IPS-NIHi7 (cell line): ENCODE measurements around the gene PHACTR3.

Experiments
- DNase-seq: peaks from one replicate; pipeline ENCODE4 v3.0.0; 2012; ENCODE audit warnings: mixed read lengths; ENCODE audit errors: extremely low spot score

The PHACTR3 gene

GRCh38 chr20:59750209-59750840 lies 146.0 kb downstream of the PHACTR3 start:
- DNase-seq, result no peak

GRCh38 chr20:59751075-59751711 lies 146.9 kb downstream of the PHACTR3 start:
- DNase-seq, result peak; percentile 89

- DNase-seq, result no peak
Measured at GRCh38 chr20:59752101-59752586, 147.8 kb downstream of the PHACTR3 start.

GRCh38 chr20:59752704-59753460 lies 148.5 kb downstream of the PHACTR3 start:
- DNase-seq, result no peak

DNA sequence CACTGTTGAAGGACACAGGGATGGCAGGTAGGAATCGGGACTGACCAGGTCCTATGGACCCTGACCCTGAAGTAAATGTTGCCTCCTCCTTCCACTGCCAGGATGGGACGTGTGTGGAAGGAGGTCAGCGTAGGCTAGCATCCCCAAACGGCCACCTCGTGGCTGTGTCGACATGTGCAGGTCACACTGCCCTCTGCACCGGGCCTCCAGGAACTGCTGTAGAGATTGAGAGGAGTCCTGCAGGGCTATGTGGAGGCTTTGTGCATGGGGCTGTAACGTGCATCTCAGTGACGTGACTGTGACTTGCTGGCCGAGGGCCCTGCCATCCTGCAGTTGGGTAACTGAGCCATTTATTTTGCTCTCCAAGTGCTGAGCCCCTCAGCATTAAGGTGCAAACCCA lies 149.5 kb downstream of the PHACTR3 start:
- DNase-seq, result no peak

GRCh38 chr20:59754551-59754950 lies 150.2 kb downstream of the PHACTR3 start:
- no peak for DNase-seq

- DNase-seq, result no peak
Measured at GRCh38 chr20:59756241-59756640, 151.9 kb downstream of the PHACTR3 start.

- DNase-seq, result no peak
Measured at GRCh38 chr20:59764037-59764436, 159.7 kb downstream of the PHACTR3 start.

DNA sequence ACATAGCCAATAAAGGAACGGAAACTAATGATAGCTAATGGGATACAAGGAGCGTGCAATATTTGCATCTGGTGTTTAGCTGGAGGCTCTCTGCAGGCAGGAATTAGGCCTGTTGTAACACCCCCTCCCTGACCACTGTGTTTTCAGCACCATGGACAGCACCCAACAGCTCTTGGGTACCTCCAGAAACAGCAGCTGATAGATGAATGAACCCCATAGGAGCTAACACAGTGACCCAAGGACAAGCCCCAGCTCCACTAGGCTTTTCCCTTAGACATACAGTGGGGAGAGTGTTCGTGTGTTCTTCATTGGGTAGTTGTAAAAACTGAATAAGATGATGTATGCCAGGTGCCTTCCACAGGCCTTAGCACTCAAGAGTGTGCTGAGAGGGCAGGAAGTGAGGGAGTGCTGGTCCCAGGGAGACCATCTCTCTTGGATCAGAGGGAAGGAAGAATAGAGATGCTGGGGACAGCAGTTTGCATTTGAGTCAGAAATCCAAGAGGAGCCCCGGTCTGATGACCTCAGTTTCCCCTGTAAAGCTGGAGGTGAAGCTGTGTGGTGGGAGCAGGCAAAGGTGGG lies 161.3 kb downstream of the PHACTR3 start:
- DNase-seq, result peak; percentile 68

DNA sequence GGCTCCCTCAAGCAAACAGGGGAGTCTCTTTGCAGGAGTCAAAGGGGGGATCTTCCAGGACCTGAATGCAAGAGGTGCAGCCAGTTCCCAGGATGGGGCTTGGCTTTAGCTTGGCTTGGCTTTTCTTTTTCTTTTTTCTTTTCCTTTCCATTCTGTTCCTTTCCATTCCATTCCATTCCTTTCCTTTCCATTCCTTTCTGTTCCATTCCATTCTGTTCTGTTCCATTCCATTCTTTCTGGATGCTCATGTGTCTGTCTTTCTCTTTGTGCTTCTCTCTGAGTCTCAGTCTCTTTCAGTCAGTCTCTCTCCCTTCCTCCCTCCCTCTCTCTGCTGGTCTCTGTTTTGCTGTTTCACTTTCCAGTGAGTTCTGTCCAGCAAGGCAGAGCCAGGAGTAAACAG lies 163.3 kb downstream of the PHACTR3 start:
- no peak for DNase-seq

GRCh38 chr20:59770270-59770669 lies 165.9 kb downstream of the PHACTR3 start:
- DNase-seq, result peak; percentile 71

DNA sequence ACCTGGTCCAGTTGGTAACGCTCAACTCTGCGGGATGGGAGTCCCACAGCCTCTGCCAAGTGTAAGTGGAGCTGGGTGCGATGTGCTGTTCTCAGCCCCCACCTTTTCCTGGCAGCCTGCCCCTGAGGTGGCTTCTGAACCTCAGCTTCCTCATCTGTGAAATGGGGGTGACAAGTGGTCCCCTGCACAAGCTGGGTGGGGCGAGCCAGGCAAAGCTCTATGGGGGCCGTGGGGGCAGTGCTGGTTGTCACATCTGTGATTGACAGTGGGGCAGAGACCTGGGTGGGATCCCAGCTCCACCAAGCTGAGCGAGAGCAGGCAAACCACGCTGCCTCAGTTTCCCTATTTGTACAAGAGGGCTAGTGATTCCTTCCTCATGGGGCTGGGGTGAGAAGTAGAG lies 166.5 kb downstream of the PHACTR3 start:
- no peak for DNase-seq

- DNase-seq, result no peak
Measured at GRCh38 chr20:59771506-59772372, 167.4 kb downstream of the PHACTR3 start.

GRCh38 chr20:59772373-59772705 lies 168.0 kb downstream of the PHACTR3 start:
- DNase-seq, result no peak

DNA sequence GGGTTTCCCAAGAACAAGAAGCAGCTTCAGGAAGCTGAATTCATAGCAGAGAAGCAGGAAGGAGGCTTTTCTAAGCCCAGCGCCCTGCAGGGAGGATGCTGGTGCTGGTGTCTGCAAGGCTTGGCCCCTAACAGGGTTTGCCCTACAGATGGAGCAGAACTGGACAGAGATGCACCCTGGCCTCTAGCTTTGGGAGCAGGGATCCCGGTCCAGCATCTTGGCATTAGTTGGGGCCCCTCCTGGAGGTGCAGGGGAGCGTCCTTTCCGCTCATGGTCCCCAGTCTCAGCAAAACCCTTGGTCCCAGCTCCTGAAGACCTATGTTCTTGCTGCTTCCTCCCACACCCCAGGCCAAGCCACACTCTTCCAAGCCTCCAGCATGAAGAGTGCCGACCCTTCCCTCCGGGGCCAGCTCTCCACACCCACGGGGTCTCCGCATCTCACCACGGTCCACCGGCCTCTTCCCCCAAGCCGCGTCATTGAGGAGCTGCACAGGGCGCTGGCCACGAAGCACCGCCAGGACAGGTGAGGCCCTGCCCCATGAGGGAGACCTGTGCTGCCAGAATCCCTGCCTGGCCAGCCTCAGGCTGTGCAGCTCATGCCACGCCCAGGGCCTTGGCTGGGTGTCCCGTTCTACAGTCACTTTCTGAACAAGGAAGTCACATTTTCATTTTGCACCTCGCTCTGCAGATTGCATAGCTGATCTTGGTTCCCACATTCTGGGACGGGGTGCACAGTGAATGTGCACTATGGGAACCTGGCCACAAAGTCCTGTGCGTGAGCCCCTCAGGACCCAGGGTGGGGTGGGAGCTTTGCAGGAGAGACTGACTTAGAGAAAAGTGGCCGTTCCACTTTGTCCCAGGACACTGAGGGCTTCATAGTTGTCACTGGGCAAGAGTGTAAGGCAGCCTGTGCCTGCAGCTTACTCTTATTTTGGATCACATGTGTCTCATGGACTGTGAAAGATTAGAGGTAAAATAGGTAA lies 168.9 kb downstream of the PHACTR3 start:
- DNase-seq, result no peak

- no peak for DNase-seq
Measured at GRCh38 chr20:59774204-59774641, 169.9 kb downstream of the PHACTR3 start.

DNA sequence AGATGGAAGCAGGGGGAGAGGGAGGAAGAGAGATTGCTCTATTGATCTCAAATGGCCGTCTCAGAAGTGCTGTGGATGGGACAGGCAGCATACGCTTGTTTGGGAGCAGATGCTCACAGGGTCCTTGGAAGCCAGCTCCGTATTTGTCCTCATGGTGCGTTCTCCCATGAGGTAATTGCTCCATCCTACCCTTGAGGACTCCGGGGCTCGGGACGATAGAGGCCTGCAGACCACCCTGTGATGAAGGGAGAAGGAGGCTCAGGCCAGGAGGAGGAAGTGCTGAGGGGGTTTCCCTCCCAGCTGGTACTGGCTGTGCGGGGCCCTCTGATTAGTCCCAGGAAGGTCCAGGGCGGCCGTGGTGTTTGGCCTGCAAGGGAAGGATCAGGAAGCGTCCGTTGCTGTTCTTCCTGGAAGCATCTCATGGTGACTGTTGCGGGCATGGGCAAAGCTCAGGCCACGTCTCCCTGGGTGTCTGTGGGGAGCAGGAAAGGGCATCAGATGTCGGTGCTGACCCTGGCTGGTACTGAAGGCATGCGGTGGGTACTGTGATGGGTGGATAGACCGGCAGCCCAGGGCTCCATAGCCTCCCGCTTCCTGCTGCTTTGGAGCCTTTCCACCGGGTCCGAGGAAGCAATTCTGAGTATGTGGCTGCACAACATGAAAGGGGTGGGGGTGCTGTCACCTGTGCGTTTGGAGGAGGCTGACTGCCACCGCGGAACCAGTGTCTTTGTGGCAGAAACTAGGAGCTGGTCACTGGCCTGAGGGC lies 170.8 kb downstream of the PHACTR3 start:
- no peak for DNase-seq

- DNase-seq, result no peak
Measured at GRCh38 chr20:59775687-59776055, 171.3 kb downstream of the PHACTR3 start.

GRCh38 chr20:59776059-59776603 lies 171.8 kb downstream of the PHACTR3 start:
- no peak for DNase-seq
